Testis (tissue), 3 donors: ENCODE measurements around the gene LSMEM2. TPM values are rescaled to one million over a fixed set of nuclear protein-coding genes. Genes with fewer than 3 reads are reported as not detected.

ENCODE experiments used
- DNase-seq: peaks from one replicate; pipeline ENCODE4 v3.0.0-alpha.2; 2019
- H3K27ac ChIP-seq, 2 donors: fragments of 200-600 bp; sonication (generic); one replicate each; pipeline ENCODE4 v1.5.1; 2019
- H3K27me3 ChIP-seq: fragments of 200-600 bp; sonication (generic); one replicate; pipeline ENCODE4 v1.5.1; 2019
- H3K36me3 ChIP-seq: fragments of 200-600 bp; sonication (generic); one replicate; pipeline ENCODE4 v1.5.1; 2017; ENCODE audit warnings: low read depth; ENCODE audit errors: missing control alignments
- H3K4me1 ChIP-seq: fragments of 200-600 bp; sonication (generic); one replicate; pipeline ENCODE4 v1.5.1; 2019
- H3K4me3 ChIP-seq, 2 donors: fragments of 200-600 bp; sonication (generic); one replicate each; pipeline ENCODE4 v1.5.1; 2017 to 2019
- H3K9me3 ChIP-seq: fragments of 200-600 bp; sonication (generic); one replicate; pipeline ENCODE4 v1.5.1; 2017
- CTCF ChIP-seq, 3 experiments: fragments of 450-650 bp in 2 of 3; fragments of 200-600 bp in 1 of 3; sonication (generic) in 1 of 3; IDR thresholded peaks; one replicate each; pipeline ENCODE4 v1.5.1; 2016 to 2019; ENCODE audit warnings: antibody characterized with exemption in 3 of 3, mild to moderate bottlenecking in 2 of 3, moderate library complexity in 1 of 3
- POLR2A ChIP-seq: fragments of 450-650 bp; IDR thresholded peaks from one replicate; pipeline ENCODE4 v1.6.1; 2017; ENCODE audit warnings: antibody characterized with exemption, mild to moderate bottlenecking, moderate library complexity
- WGBS, 2 donors: methylation state at CpG; one replicate each; pipeline ENCODE4 v1.1.5; 2018; 5-methylcytosine and 5-hydroxymethylcytosine counted together
- intact Hi-C: fragments of 100-400 bp; cut with DNase I; formaldehyde crosslinking; loops from one replicate; pipeline ENCODE4 v1.15.1; 2023; ENCODE audit warnings: low total_unique reads
- polyA plus RNA-seq: library from polyadenylated mRNA; stranded (reverse); fragments of 350-450 nt; fragmentation: Illumina TruSeq; extraction: RNeasy Lipid Tissue Mini Kit (QIAGEN cat#74804); gene quantifications from one replicate; pipeline ENCODE4 v1.2.3, GENCODE V29; 2014; ENCODE audit warnings: low read depth, low replicate concordance; ENCODE audit not compliant: insufficient read depth
- total RNA-seq, 2 donors: library from RNA; depleted of rRNA; stranded (reverse); fragments of >200 nt; gene quantifications; one replicate each; pipeline ENCODE4 v1.2.3, GENCODE V29; 2016

The LSMEM2 gene
- total and polyA plus RNA-seq, 3 donors from 2014 or later, result 1.5 to 3.2 (median 2.6) TPM

- H3K4me1 ChIP-seq, result peaks cover 53% of the 10 kb centered on the region
- TF ChIP-seq POLR2A (no peak), CTCF (IDR thresholded peaks at IDR 0.05) (no peak)
Measured at GRCh38 chr3:50319894-50320625, 41.2 kb downstream of the LSMEM2 start.

GRCh38 chr3:50320853-50321335 lies 42.0 kb downstream of the LSMEM2 start:
- intact Hi-C loops, result loop anchor here (10.0 kb wide), 1 partner anchor 66 kb away; no protein-coding TSS in a partner anchor
- Histone ChIP-seq H3K4me3 (peak overlapping the region; percentile 76 to 82), H3K36me3 (no peaks in the 10 kb centered on the region), H3K9me3 (no peaks in the 10 kb centered on the region), H3K27me3 (no peaks in the 10 kb centered on the region), H3K4me1 (peaks cover 53% of the 10 kb centered on the region), H3K27ac (peak overlapping the region; percentile 93 to 96)
- 0% methylated on average over 3 to 17 of the region's 45 CpGs for WGBS, 2 donors
- peak; percentile 89 for DNase-seq
- TF ChIP-seq POLR2A (no peak), CTCF (IDR thresholded peaks at IDR 0.05) (no peak)

More at GRCh38 chr3:50319894-50320625, 41.2 kb downstream of the LSMEM2 start:
- Histone ChIP-seq H3K36me3 (no peaks in the 10 kb centered on the region), H3K9me3 (no peaks in the 10 kb centered on the region), H3K27me3 (no peaks in the 10 kb centered on the region), H3K4me3 (peak overlapping the region; percentile 76 to 82), H3K27ac (peak overlapping the region; percentile 93 to 96)
- intact Hi-C loops, result loop anchor here (10.0 kb wide), 1 partner anchor 65 kb away; no protein-coding TSS in a partner anchor
- no peak for DNase-seq
- WGBS, 2 donors, result 46 to 76% methylated on average over 22 to 29 of the region's 29 CpGs

- H3K4me1 ChIP-seq, result peaks cover 53% of the 10 kb centered on the region
- H3K27me3 ChIP-seq, result no peaks in the 10 kb centered on the region
- whole genome bisulfite sequencing, 2 donors, result 0% methylated on average over 10 to 57 of the region's 59 CpGs
- no peaks in the 10 kb centered on the region for H3K36me3 ChIP-seq
- H3K9me3 ChIP-seq, result no peaks in the 10 kb centered on the region
- DNase-seq, result peak; percentile 91
- H3K27ac ChIP-seq, result peak overlapping the region; percentile 93 to 96
- TF ChIP-seq CTCF (IDR thresholded peaks at IDR 0.05) (peak; percentile 45 to 65 (median 51)), POLR2A (no peak)
- H3K4me3 ChIP-seq, result peak overlapping the region; percentile 76 to 82
- intact Hi-C loops, result loop anchor here (10.0 kb wide), 1 partner anchor 67 kb away; no protein-coding TSS in a partner anchor
Measured at GRCh38 chr3:50321336-50322114, 42.6 kb downstream of the LSMEM2 start.

- 0 to 8% methylated on average over 4 to 14 of the region's 14 CpGs for WGBS, 2 donors
- intact Hi-C loops, result loop anchor here (10.0 kb wide), 1 partner anchor 67 kb away; no protein-coding TSS in a partner anchor
- TF ChIP-seq POLR2A (no peak), CTCF (IDR thresholded peaks at IDR 0.05) (no peak)
- Histone ChIP-seq H3K4me3 (peak overlapping the region; percentile 76 to 82), H3K9me3 (no peaks in the 10 kb centered on the region), H3K27ac (peak overlapping the region; percentile 93 to 96), H3K27me3 (no peaks in the 10 kb centered on the region), H3K36me3 (no peaks in the 10 kb centered on the region), H3K4me1 (peaks cover 52% of the 10 kb centered on the region)
- no peak for DNase-seq
Measured at GRCh38 chr3:50322115-50322385, 43.2 kb downstream of the LSMEM2 start.
